Measurements from ENCODE around the gene GNAI1. TPM values are rescaled to one million over a fixed set of nuclear protein-coding genes. Genes with fewer than 3 reads are reported as not detected.

Gene GNAI1
- total RNA-seq, 2 experiments from 2014 or later = not detected

- Histone ChIP-seq H4K20me1 (ENCODE audit: insufficient read depth, low read length) (no peaks in the 10 kb centered on the region), H2AFZ (ENCODE audit: low read length) (no peak overlapping the region), H3K4me3 (ENCODE audit: low read depth, low read length, poor library complexity, severe bottlenecking) (no peak overlapping the region), H3K79me2 (ENCODE audit: insufficient read depth, low read depth, low read length) (no peaks in the 10 kb centered on the region), H3K9me3 (ENCODE audit: low read length) (no peaks in the 10 kb centered on the region), H3K9me2 (ENCODE audit: insufficient read depth, low read length) (no peaks in the 10 kb centered on the region), H3K4me2 (ENCODE audit: low read length) (no peak overlapping the region), H3K4me1 (ENCODE audit: insufficient read depth, low read length, poor library complexity, severe bottlenecking) (no peaks in the 10 kb centered on the region), H3K27ac (ENCODE audit: low read depth, low read length, poor library complexity, severe bottlenecking) (no peak overlapping the region), H3K36me3 (ENCODE audit: insufficient read depth, low read length) (no peaks in the 10 kb centered on the region)
- ChIA-PET CTCF (ENCODE audit: unreplicated experiment) (no interaction called here), POLR2A (interaction anchor here (0.7 kb wide), 2 partner anchors 336 to 1541 kb away, joined by 3 to 7 read pairs; no protein-coding TSS in a partner anchor)
- TF ChIP-seq CTCF (conservative IDR thresholded peaks at IDR 0.05; ENCODE audit: low read length) (no peak), EZH2phosphoT487 (IDR thresholded peaks at IDR 0.05; ENCODE audit: borderline replicate concordance, low read depth, low read length) (no peak)
- intact Hi-C loops (cut with micrococcal nuclease; ENCODE audit: unreplicated experiment) = no loop called here
- no TSS peak for BruUV-seq (replicated peaks)
- DNase-seq (ENCODE audit: low spot score) = no peak
These were observed 4.6 kb downstream of the GNAI1 start for GRCh38 chr7:80139236-80139635.

DNA sequence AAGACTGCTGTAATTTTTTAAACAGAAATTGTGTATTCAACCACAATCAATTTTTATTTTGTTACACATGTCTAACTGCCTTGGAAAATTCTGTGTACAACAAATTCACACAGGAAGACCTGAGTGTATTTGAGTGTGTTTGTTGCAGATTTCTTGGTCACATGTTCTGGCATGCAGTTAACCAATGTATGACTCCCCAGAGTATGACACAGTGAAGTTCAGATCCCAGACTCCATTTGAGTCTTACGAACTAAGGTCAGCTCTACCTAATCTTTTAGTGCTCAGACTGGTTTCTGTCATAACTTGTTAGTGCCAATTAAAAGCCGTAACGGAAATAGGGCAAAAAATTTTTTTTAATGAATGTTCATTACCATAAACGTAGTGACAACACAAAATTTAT, 5.8 kb downstream of the GNAI1 start:
- CTCF ChIA-PET (ENCODE audit: unreplicated experiment) = no interaction called here
- intact Hi-C loops (cut with micrococcal nuclease; ENCODE audit: unreplicated experiment) = no loop called here

DNA sequence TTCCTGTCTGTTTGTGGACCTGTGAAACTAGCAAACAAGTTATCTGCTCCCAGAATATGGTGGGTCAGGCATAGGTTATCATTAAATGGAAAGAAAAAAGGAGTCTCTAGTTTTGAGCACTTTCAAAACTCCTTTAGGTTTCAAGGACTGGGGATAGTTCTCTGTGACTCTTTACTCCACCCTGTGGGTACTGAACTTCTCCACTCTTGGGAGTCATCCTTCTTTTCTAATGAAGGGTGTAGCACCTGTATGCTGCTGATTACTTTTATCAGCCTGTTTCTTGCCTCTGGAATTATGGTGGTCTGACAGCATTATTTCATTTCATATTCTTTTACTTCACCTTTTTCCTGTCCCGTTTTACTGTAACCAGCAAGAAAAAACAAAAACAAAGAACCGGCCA, 6.7 kb downstream of the GNAI1 start:
- Histone ChIP-seq H3K36me3 (ENCODE audit: insufficient read depth, low read length) (no peaks in the 10 kb centered on the region), H3K79me2 (ENCODE audit: insufficient read depth, low read depth, low read length) (no peaks in the 10 kb centered on the region), H2AFZ (ENCODE audit: low read length) (no peak overlapping the region), H3K9me2 (ENCODE audit: insufficient read depth, low read length) (no peaks in the 10 kb centered on the region), H3K4me1 (ENCODE audit: insufficient read depth, low read length, poor library complexity, severe bottlenecking) (no peaks in the 10 kb centered on the region), H4K20me1 (ENCODE audit: insufficient read depth, low read length) (no peaks in the 10 kb centered on the region), H3K27ac (ENCODE audit: low read depth, low read length, poor library complexity, severe bottlenecking) (no peak overlapping the region), H3K4me3 (ENCODE audit: low read depth, low read length, poor library complexity, severe bottlenecking) (no peak overlapping the region), H3K9me3 (ENCODE audit: low read length) (no peaks in the 10 kb centered on the region), H3K4me2 (ENCODE audit: low read length) (no peak overlapping the region)
- intact Hi-C loops (cut with micrococcal nuclease; ENCODE audit: unreplicated experiment) = no loop called here
- ChIA-PET POLR2A (no interaction called here), CTCF (ENCODE audit: unreplicated experiment) (no interaction called here)
- DNase-seq (ENCODE audit: low spot score) = no peak
- no peak for TF ChIP-seq EZH2phosphoT487 (IDR thresholded peaks at IDR 0.05; ENCODE audit: borderline replicate concordance, low read depth, low read length)
- TF ChIP-seq CTCF (conservative IDR thresholded peaks at IDR 0.05; ENCODE audit: low read length) = no peak
- BruUV-seq (replicated peaks) = no TSS peak

More for the DNA sequence above, 5.8 kb downstream of the GNAI1 start:
- no peaks in the 10 kb centered on the region for H3K4me1 ChIP-seq (ENCODE audit: insufficient read depth, low read length, poor library complexity, severe bottlenecking)
- BruUV-seq (replicated peaks) = no TSS peak
- no peak overlapping the region for H3K4me3 ChIP-seq (ENCODE audit: low read depth, low read length, poor library complexity, severe bottlenecking)
- H3K4me2 ChIP-seq (ENCODE audit: low read length) = no peak overlapping the region
- H4K20me1 ChIP-seq (ENCODE audit: insufficient read depth, low read length) = no peaks in the 10 kb centered on the region
- POLR2A ChIA-PET = no interaction called here
- H3K27ac ChIP-seq (ENCODE audit: low read depth, low read length, poor library complexity, severe bottlenecking) = no peak overlapping the region
- no peak for TF ChIP-seq CTCF (conservative IDR thresholded peaks at IDR 0.05; ENCODE audit: low read length)
- TF ChIP-seq EZH2phosphoT487 (IDR thresholded peaks at IDR 0.05; ENCODE audit: borderline replicate concordance, low read depth, low read length) = no peak
- H3K79me2 ChIP-seq (ENCODE audit: insufficient read depth, low read depth, low read length) = no peaks in the 10 kb centered on the region
- no peaks in the 10 kb centered on the region for H3K9me2 ChIP-seq (ENCODE audit: insufficient read depth, low read length)
- no peaks in the 10 kb centered on the region for H3K36me3 ChIP-seq (ENCODE audit: insufficient read depth, low read length)
- H2AFZ ChIP-seq (ENCODE audit: low read length) = no peak overlapping the region
- DNase-seq (ENCODE audit: low spot score) = no peak
- no peaks in the 10 kb centered on the region for H3K9me3 ChIP-seq (ENCODE audit: low read length)

All from OCI-LY7 (cell line).